ENCODE results near the gene P4HA2. TPM values are rescaled to one million over a fixed set of nuclear protein-coding genes. Genes with fewer than 3 reads are reported as not detected.
A peak's percentile ranks its signal among the peaks of the same experiment; 100 is the strongest.

P4HA2 gene
- total RNA-seq, 3 donors from 2014 or later, result 0.86 to 3.5 (median 1.3) TPM

- Mint-ChIP-seq H3K36me3 (ENCODE audit: insufficient read depth) (peaks cover 4% of the 10 kb centered on the region), H3K27me3 (ENCODE audit: low read depth) (peaks cover 3% of the 10 kb centered on the region), H3K4me1 (ENCODE audit: low read depth) (no peaks in the 10 kb centered on the region), H3K9me3 (peaks cover 46% of the 10 kb centered on the region), H3K4me3 (no peak overlapping the region)
- ATAC-seq (no peak), DNase-seq (no peak)
These were observed 15.8 kb upstream of the P4HA2 start for GRCh38 chr5:132243366-132243977.

- peaks cover 4% of the 10 kb centered on the region for H3K36me3 Mint-ChIP-seq (ENCODE audit: insufficient read depth)
- H3K27me3 Mint-ChIP-seq (ENCODE audit: low read depth), result no peaks in the 10 kb centered on the region
- no peaks in the 10 kb centered on the region for H3K4me1 Mint-ChIP-seq (ENCODE audit: low read depth)
- no peak overlapping the region for H3K4me3 Mint-ChIP-seq
- no peak for DNase-seq
- ATAC-seq, result no peak
- H3K9me3 Mint-ChIP-seq, result peaks cover 25% of the 10 kb centered on the region
These were observed 12.1 kb upstream of the P4HA2 start for GRCh38 chr5:132239776-132240175.

DNA sequence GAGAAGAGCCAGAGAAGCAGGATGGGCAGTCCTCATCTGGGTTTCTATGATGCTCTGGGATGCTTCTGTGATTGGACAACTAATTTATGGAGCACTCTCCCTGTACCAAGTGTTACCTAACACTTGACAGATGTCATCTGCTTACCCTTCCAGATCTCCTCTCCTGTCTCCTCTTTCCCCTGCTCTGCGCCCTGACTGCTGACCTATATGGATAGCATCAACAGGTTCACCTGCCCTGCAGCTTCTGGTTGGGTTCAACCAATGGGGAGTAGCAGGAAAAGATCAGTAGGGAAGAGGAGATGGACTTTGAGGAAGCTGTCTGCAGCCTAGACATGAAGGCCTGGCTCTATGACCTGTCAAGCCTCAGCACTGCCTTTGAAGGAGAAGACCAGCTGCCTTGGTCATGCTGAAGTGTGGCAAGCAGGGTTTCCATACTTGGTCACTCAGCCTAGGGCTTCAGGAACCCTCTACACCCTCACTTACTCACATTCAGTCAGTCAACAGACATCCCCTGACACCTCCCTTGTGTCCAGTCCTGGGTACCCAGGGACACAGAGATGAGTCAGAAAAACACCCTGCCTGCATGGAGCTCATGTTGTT is 11.3 kb upstream of the P4HA2 start:
- H3K27me3 Mint-ChIP-seq (ENCODE audit: low read depth), result no peaks in the 10 kb centered on the region
- DNase-seq, result no peak
- H3K4me1 Mint-ChIP-seq (ENCODE audit: low read depth), result no peaks in the 10 kb centered on the region
- no peak overlapping the region for H3K4me3 Mint-ChIP-seq
- H3K36me3 Mint-ChIP-seq (ENCODE audit: insufficient read depth), result peaks cover 2% of the 10 kb centered on the region
- H3K9me3 Mint-ChIP-seq, result peaks cover 18% of the 10 kb centered on the region
- no peak for ATAC-seq

- ATAC-seq (peak; percentile 80 to 81), DNase-seq (peak; percentile 72)
- no peaks in the 10 kb centered on the region for H3K36me3 Mint-ChIP-seq (ENCODE audit: insufficient read depth)
- peaks cover 12% of the 10 kb centered on the region for H3K9me3 Mint-ChIP-seq
- no peak overlapping the region for H3K4me3 Mint-ChIP-seq
- no peaks in the 10 kb centered on the region for H3K4me1 Mint-ChIP-seq (ENCODE audit: low read depth)
- no peaks in the 10 kb centered on the region for H3K27me3 Mint-ChIP-seq (ENCODE audit: low read depth)
These were observed 10.6 kb upstream of the P4HA2 start for GRCh38 chr5:132238169-132238744.

GRCh38 chr5:132237670-132238069 is 10.0 kb upstream of the P4HA2 start:
- Mint-ChIP-seq H3K36me3 (ENCODE audit: insufficient read depth) (no peaks in the 10 kb centered on the region), H3K4me1 (ENCODE audit: low read depth) (no peaks in the 10 kb centered on the region), H3K9me3 (peaks cover 12% of the 10 kb centered on the region), H3K4me3 (no peak overlapping the region), H3K27me3 (ENCODE audit: low read depth) (no peaks in the 10 kb centered on the region)
- ATAC-seq (no peak), DNase-seq (no peak)

GRCh38 chr5:132237141-132237540 is 9.5 kb upstream of the P4HA2 start:
- ATAC-seq (no peak), DNase-seq (no peak)
- Mint-ChIP-seq H3K27me3 (ENCODE audit: low read depth) (no peaks in the 10 kb centered on the region), H3K36me3 (ENCODE audit: insufficient read depth) (no peaks in the 10 kb centered on the region), H3K4me3 (no peak overlapping the region), H3K9me3 (peaks cover 11% of the 10 kb centered on the region), H3K4me1 (ENCODE audit: low read depth) (no peaks in the 10 kb centered on the region)

- peaks cover 6% of the 10 kb centered on the region for H3K27me3 Mint-ChIP-seq (ENCODE audit: low read depth)
- no peaks in the 10 kb centered on the region for H3K9me3 Mint-ChIP-seq
- H3K36me3 Mint-ChIP-seq (ENCODE audit: insufficient read depth), result no peaks in the 10 kb centered on the region
- ATAC-seq (no peak), DNase-seq (no peak)
- peaks cover 4% of the 10 kb centered on the region for H3K4me1 Mint-ChIP-seq (ENCODE audit: low read depth)
- no peak overlapping the region for H3K4me3 Mint-ChIP-seq
These were observed 7.7 kb upstream of the P4HA2 start for GRCh38 chr5:132235340-132235739.

DNA sequence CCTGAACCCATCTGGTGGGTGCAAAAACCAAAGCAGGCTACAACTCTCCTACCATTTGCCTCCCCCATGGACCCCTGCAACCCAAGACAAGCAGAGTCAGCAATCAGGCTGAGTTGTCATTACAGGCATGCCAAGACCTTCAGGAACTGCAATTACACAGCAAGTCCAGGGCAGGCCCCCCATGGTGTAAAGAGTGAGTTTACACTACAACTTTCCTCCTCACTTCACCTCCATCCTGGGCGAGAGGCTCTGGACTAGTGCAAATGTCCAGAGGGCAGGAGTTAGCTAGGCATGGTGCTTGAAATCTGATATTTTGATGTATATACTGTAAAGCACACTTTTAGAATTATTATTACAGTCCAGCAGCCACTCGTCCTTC is 7.0 kb upstream of the P4HA2 start:
- Mint-ChIP-seq H3K9me3 (no peaks in the 10 kb centered on the region), H3K36me3 (ENCODE audit: insufficient read depth) (no peaks in the 10 kb centered on the region), H3K27me3 (ENCODE audit: low read depth) (peaks cover 9% of the 10 kb centered on the region), H3K4me3 (no peak overlapping the region), H3K4me1 (ENCODE audit: low read depth) (peaks cover 6% of the 10 kb centered on the region)
- ATAC-seq (no peak), DNase-seq (no peak)

- H3K4me1 Mint-ChIP-seq (ENCODE audit: low read depth), result peaks cover 6% of the 10 kb centered on the region
- peaks cover 2% of the 10 kb centered on the region for H3K36me3 Mint-ChIP-seq (ENCODE audit: insufficient read depth)
- H3K4me3 Mint-ChIP-seq, result no peak overlapping the region
- peaks cover 15% of the 10 kb centered on the region for H3K27me3 Mint-ChIP-seq (ENCODE audit: low read depth)
- H3K9me3 Mint-ChIP-seq, result no peaks in the 10 kb centered on the region
- ATAC-seq (no peak), DNase-seq (no peak)
These were observed 6.4 kb upstream of the P4HA2 start for GRCh38 chr5:132233811-132234683.

DNA sequence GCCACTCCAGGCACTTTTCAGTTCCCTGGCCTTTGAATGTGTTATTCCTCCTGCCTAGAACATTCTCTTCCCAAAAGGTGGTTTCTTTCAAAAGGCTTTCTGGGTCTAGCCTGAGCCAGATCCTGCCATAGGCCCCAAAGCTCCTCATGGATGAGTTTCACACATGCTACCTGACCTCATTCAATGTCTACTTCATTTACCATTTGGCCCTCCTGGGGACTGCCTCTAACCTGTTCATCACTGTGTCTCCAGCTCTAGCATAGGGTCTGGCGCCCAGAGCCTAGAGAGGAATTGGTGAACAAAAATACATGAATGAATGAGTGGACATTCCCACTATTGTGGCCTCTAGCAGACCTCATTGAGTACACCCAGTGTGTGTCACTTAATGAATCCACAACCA is 5.4 kb upstream of the P4HA2 start:
- ATAC-seq, result no peak
- Mint-ChIP-seq H3K4me1 (ENCODE audit: low read depth) (peaks cover 8% of the 10 kb centered on the region), H3K9me3 (no peaks in the 10 kb centered on the region), H3K36me3 (ENCODE audit: insufficient read depth) (peaks cover 2% of the 10 kb centered on the region), H3K27me3 (ENCODE audit: low read depth) (peaks cover 17% of the 10 kb centered on the region), H3K4me3 (no peak overlapping the region)
- DNase-seq, result no peak

GRCh38 chr5:132232465-132232864 is 4.8 kb upstream of the P4HA2 start:
- Mint-ChIP-seq H3K4me1 (ENCODE audit: low read depth) (peaks cover 8% of the 10 kb centered on the region), H3K36me3 (ENCODE audit: insufficient read depth) (peaks cover 2% of the 10 kb centered on the region), H3K27me3 (ENCODE audit: low read depth) (peaks cover 17% of the 10 kb centered on the region), H3K4me3 (no peak overlapping the region), H3K9me3 (no peaks in the 10 kb centered on the region)
- ATAC-seq (no peak), DNase-seq (no peak)

- H3K4me1 Mint-ChIP-seq (ENCODE audit: low read depth), result peaks cover 12% of the 10 kb centered on the region
- no peak overlapping the region for H3K4me3 Mint-ChIP-seq
- peaks cover 2% of the 10 kb centered on the region for H3K36me3 Mint-ChIP-seq (ENCODE audit: insufficient read depth)
- no peaks in the 10 kb centered on the region for H3K9me3 Mint-ChIP-seq
- H3K27me3 Mint-ChIP-seq (ENCODE audit: low read depth), result peaks cover 22% of the 10 kb centered on the region
- no peak for DNase-seq
- ATAC-seq, result no peak
These were observed 3.2 kb upstream of the P4HA2 start for GRCh38 chr5:132230871-132231270.

- DNase-seq, result no peak
- Mint-ChIP-seq H3K9me3 (no peaks in the 10 kb centered on the region), H3K27me3 (ENCODE audit: low read depth) (peaks cover 22% of the 10 kb centered on the region)
These were observed 1.6 kb upstream of the P4HA2 start for GRCh38 chr5:132229236-132229635.

GRCh38 chr5:132228241-132229035 is 785 bp upstream of the P4HA2 start:
- peaks cover 20% of the 10 kb centered on the region for H3K4me1 Mint-ChIP-seq (ENCODE audit: low read depth)
- no peaks in the 10 kb centered on the region for H3K9me3 Mint-ChIP-seq
- peaks cover 2% of the 10 kb centered on the region for H3K36me3 Mint-ChIP-seq (ENCODE audit: insufficient read depth)
- H3K27me3 Mint-ChIP-seq (ENCODE audit: low read depth), result peaks cover 22% of the 10 kb centered on the region
- peak overlapping the region; percentile 53 for H3K4me3 Mint-ChIP-seq
- DNase-seq (no peak), ATAC-seq (no peak)

More at GRCh38 chr5:132229236-132229635, 1.6 kb upstream of the P4HA2 start:
- H3K4me3 Mint-ChIP-seq, result peak overlapping the region; percentile 53
- ATAC-seq, result no peak
- H3K36me3 Mint-ChIP-seq (ENCODE audit: insufficient read depth), result peaks cover 2% of the 10 kb centered on the region
- H3K4me1 Mint-ChIP-seq (ENCODE audit: low read depth), result peaks cover 20% of the 10 kb centered on the region
